ENCODE measurements around the gene NEK2.

The NEK2 gene

GRCh38 chr1:211612786-211613107, 62.7 kb downstream of the NEK2 start:
- DNase-seq (ENCODE audit: low read depth in 4 of 4, low spot score in 1 of 4), result no peak

Measured in stimulated activated CD4-positive, alpha-beta T cell treated with anti-CD3 and anti-CD28 coated beads, Interleukin-1b, Interleukin-23, amount 100 ng/mL, for 24 hours (primary cell).